GM19455 (cell line): ENCODE measurements around the gene SHISA8.

Experiments used
- ATAC-seq: cut with Tn5 transposase; IDR thresholded peaks from one replicate; pipeline ENCODE4 v1.9.1; 2021; ENCODE audit not compliant: unreplicated experiment

Gene SHISA8

DNA sequence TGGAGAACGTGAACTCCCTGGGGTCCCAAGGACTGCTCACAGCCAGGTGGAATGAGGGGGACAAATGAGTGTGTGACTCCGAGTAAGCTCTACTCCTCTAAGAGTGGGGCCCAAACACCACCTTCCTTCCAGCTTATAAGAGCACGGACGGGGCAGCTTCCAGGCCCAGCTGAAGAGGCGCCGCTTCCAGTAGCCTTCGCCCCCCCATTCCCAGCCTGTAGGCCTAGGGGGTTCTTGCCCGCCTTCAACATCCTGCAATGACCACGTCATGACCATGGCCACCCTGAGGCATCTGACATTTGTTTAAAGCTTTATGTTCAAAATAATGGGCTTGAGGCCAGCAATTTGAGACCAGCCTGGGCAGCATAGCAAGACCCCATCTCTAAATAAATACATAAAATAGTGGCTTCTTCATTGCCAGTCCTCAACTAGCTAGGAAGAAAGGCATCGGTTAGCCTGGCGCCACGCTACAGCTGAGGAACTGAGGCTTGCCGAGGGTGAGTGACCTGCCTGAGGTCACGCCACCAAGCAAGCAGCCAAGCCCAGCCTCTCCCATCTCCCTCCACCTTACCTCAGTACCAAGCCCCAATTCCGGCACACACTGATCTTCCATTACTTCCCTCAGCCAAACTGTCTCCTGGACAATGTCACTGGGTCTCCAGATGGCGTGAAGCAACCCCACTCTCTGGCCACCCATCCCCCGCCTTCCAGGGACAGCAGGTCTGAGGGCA is 19.6 kb upstream of the SHISA8 start:
- no peak for ATAC-seq

DNA sequence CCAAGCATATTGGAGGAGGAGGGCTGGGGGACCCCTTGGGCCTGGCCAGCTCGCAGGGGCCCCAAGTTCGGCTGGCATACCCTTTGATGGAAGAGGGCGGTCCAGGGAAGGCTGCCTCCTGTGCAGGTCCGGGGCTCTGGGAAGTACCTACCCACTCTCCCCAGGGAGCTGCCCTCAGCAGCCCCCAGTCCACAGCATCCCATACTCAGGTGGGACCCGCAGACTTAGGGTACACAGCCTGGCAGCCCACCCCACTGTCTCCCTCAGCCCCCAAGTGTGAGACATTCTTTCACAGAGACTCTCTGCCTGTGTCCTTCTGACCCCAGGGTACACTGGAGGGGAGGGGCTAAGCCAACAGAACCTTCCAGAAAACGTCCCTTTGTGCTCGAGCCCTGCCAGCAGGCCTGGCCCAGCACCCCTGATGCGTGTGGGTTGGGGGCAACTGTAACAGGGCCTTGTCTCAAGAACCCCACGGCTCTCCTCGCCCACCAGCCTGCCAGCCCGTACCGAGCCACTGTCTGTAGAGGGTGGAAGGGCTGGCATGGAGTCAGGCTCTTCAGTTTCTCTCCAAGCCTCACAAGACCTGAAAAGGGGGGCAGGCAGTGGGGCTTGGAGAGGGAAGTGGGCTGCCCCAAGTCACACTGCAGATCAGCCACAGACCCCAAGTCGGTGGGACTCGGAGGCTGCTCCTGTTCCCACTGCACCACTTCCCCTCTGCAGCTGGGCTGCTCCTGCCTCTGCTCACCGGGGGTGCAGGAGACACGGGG is 18.7 kb upstream of the SHISA8 start:
- no peak for ATAC-seq

DNA sequence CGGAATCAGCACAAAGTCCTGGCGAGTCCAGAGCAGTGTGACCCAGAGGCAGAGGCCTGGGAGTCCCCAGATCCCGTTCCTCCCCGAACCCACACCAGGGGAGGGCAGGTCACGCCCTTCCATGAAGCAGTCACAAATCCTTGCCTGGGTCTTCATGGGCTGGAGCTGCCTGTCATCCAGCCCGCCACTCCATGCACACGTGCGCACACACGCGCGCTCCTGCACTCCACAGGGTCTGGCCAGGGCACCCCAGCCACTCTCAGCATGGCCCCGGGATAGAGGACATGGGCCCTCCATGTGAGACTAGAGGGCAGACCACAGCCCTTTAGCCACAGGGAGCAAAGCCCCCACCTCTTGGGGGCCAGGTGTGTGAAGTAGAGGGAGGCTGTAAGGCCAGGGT is 17.5 kb upstream of the SHISA8 start:
- ATAC-seq, result no peak

DNA sequence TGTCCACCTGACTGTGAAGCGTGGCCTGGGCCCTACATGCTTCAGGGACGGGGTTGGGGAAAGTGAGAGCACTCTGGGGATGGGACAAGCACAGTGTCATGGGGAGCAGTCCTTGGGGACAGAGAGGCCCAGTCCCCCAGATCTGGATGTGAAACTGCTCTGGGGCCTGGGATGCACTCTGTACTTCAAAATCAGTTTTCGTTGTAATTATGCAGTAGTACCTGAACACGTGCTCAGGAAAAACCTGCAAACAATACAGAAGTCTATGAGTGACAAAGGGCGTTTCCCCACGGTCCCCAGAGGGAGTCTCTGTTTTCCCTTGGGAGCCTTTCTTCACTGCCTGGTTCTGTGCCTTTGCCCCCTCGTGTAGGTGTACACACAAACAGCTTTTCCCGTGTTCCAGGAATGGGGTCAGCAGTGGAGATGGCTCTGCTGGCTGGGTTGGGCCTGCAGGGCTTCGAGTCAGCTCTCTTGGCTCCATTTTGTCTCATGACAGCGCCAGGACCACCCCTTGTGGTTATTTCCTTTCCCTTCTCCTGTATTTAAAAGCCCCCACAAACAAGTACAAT is 16.9 kb upstream of the SHISA8 start:
- no peak for ATAC-seq

DNA sequence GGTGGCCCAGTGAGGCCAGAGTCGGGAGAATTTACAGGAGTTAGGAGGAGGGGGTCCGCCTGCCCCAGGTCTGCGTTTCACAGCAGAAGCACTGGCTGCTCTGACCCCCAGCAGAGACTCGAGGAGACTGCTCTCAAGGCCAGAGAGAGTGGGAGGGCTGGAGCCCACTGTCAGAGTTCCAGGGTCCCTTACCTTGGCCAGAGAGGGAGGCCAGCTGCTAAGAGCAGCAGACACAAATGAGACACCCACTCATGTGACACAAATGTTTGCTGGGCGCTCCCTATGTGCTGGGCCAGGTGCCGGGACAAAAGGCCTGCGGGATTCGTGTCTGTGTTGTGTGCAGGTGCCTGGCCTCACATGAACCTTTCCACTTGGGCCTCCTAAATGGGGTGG is 14.5 kb upstream of the SHISA8 start:
- ATAC-seq, result no peak

DNA sequence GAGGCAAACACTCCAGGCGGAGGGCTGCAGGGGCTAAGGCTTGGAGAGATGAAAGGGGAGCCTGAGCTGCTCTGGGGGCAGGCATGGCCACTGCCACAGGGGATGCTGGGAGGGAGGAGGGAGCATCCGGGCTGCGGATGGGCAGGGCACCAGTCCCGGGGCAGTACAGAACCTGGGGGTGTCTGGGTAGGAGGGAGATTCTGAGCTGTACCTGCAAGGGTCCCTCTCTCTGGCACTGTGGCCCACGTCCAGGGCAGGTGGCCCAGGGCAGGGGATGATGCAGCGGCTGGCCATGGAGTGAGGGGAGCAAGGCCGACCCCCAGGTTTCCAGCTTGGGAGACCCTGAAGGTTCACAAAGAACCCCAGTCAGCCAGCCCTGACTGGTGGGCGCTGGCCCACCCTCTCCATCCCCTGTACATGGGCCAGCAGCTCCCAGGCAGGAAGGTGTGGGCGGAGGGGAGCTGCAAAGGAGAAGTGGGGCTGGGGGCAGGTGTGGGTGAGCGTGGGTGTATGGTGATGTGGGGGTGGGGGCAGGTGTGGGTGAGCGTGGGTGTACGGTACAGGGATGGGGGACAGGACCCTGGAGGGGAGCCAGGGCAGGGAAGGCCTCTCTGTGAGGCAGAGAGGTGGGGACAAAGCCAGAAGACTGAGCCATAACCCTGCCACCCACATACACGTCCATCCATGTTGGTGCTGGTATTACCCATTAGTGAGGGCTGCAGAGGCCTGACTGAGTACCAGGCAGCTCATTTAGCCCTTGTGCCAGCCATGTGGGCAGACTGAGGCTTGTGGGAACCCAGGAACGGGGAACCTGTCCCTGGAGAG is 13.9 kb upstream of the SHISA8 start:
- ATAC-seq, result no peak

DNA sequence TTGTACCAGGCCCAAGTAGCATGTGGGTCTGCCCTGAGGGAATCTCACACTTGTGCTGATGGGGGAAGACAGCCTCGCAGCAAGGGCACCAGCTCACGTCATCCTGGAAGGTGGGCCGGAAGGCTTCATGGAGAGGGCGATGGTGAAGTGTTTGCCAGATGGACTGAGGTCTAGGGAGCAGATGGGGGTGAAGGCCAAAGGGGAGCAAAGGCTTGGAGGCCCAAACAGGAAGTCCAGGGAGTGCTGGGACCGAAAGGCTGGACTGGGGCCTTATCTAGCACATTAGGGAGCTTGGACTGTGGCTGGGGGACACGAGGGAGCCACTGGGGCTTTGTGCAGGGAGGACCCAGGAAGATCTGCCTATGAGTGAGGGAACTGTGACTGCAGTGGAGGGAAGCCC is 12.9 kb upstream of the SHISA8 start:
- ATAC-seq, result no peak

DNA sequence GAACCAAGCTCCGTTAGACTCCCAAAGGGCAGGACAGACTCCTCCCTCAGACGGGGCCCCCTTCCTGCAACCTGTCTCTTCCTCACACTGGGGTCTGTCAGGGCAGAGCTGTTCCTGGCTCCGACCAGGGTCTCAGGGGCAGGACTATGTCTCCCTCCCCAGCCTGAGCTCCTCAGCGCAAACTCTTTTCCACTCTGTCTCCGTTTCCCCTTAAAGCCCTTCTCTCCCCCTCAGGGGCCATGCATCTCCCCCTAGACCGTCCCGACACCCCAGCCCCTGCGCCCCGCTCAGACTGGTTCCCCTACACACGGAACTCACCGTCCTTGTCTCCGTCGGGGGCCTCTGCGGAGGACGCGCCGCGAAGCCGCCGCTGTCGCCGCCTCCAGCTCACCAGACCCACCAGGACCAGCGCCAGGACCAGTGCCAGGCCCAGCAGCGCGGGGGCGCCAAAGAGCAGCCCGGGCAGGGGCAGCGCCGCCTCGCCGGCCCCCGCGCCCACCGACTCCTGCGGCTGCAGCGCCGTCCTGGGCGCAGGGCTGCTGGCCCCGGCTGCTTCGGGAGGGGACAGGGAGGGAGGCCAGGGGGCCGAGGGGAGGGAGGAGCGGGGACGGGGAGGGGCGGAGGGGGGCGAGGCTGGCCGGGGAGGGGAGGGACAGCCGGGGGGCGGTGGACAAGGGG is 11.0 kb upstream of the SHISA8 start:
- ATAC-seq, result peak; percentile 47

DNA sequence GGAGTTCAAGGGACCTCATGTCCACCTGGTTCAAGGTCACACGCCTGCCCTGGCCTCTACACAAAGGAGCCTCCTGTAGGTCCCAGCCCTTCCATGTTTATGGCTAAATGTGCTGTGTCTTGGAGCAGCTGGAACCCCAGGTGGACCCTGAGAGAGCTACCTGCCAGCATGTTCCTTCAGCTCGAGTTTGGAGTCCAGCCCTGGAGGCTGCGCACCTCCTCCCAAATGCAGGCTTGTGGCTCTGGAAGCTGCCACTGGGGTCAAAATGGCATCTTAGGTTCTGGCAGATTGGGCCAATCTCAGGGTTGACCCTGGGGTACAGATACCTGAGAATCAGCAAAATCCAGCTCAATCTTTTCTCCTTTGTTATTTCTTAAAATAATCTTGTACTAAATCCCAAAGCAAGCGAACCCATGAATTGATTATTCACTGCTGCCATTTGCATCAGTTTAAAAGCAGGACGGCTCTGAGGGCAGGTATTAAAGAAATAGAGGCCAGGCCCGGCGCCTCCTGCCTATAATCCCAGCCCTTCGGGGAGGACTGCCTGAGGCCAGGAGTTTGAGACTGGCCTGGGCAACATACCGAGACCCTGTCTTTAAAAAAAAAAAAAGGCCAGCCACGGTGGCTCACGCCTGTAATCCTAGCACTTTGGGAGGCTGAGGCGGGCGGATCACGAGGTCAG is 8.9 kb upstream of the SHISA8 start:
- no peak for ATAC-seq

DNA sequence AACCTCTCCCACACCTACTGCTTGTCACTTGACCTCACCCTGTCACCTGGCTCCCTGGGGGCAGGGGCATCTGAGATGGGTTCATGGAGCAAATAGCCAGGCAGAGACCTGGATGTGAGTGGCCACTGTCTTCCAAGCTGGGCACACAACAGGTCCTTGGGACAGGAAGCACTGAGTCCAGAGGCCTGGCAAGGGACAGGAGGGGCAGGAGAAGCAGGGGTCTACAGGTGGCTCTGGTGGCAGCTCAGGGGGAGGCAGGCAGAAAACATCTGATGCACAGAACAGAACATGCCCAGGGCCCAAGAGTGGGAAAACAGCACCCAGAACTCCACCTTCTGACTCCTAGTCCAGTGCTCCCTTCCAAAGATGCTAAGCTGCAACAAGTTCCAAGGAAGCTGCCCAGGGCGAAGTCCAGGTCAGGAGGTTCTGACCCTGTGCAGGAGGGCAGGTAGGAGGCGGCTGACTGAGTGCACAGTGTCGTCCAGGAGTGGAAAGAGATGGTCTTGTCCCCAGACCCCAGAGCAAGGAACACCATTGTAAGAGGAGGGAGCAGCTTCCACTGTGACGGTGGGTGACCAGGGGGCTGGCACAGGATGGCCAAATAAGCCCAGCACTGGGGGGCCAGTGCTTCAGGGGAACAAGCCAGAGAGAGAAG is 8.2 kb upstream of the SHISA8 start:
- ATAC-seq, result no peak

DNA sequence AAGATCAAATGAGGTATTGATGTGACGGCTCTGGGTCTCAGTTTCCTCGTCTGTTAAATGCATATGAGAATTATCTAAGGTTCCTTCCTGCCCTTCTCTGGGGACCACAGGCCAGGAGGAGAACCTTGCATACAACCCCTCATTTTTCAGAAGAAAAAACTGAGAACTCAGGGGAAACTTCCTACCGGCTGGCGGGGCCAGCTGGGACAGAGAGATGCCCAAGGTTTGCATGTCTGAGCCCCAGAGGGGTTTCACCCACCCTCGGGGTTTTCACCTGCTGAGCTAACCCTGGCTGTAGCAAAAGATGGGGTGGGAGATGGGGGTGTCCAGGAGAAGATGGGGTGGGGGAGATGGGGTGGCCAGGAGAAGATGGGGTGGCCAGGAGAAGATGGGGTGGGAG is 7.5 kb upstream of the SHISA8 start:
- no peak for ATAC-seq

DNA sequence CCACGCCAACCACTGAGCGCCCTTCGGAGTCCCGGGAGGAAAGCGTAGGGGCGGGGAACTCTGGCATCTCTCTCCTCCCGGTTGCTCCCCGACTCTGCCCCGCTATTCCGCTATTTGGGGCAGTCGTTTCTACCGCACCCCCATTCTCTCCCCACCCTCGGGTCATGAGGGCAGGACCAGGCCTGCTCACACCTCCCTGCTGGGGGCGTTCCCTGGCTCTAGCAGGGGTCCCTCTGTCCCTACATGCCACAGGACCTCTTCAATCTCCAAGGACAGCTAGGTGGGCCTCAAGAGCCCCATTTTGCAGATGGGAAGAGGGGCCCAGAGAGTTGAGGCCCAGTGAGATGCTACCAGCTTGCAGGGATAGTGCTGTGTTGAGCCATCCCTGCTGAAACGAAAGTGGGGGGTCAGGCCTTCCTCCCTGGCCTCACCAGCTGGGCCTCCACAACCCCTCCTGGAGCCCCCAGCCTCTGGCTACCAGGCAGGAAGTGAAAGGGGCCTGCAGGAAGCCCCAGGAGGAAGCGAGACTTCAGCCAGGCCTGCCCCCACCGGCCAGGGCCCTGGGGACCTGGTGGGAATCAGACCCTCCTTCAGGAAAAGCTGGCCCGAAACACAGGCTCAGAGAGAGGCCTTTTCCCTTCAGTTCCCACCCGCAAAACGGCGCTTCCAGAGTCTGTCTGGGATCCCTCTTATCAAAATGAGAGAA is 5.5 kb upstream of the SHISA8 start:
- peak; percentile 25 for ATAC-seq

DNA sequence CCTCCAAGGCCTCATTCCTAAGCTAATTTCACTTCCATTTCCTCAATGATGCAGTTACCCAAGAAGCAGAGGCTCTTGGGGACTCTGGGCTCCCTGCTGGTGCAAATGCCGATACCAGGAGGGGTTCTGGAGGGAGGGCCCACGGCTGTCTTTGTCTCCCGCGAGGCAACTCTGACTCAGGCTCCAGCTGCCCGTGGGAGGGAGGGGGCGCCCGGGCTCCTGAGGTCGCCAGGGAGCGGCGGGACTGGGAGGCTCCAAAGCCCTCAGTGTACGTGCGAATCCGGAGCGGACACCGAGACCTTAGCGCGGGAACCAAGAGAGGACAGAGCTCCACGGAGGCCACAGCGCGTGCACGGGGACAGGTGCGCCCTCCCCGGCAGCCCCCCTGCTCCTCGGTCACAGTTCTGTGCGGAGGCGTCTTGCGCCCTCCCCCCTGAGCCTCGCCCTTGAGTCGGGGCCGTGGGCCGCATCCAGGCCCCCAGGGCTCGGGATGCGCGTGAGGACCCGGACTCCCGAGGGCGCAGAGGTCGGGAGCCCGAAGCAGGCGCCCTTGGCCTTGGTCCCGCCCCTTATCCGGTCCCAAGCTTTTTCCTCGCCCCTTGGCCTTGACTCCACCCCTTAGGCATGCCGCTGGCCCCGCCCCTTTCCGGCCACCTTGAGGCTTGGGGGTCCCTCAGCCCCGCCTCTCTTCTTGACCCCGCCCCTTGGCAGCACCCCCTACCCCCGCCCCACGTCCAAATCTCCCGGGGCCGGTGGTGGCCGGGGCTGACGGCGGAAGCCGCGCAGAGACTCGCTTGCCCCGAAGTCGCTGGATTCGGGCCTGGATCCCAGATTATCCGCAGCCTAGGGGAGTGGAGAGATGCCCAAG is 4.7 kb upstream of the SHISA8 start:
- peak; percentile 35 for ATAC-seq

DNA sequence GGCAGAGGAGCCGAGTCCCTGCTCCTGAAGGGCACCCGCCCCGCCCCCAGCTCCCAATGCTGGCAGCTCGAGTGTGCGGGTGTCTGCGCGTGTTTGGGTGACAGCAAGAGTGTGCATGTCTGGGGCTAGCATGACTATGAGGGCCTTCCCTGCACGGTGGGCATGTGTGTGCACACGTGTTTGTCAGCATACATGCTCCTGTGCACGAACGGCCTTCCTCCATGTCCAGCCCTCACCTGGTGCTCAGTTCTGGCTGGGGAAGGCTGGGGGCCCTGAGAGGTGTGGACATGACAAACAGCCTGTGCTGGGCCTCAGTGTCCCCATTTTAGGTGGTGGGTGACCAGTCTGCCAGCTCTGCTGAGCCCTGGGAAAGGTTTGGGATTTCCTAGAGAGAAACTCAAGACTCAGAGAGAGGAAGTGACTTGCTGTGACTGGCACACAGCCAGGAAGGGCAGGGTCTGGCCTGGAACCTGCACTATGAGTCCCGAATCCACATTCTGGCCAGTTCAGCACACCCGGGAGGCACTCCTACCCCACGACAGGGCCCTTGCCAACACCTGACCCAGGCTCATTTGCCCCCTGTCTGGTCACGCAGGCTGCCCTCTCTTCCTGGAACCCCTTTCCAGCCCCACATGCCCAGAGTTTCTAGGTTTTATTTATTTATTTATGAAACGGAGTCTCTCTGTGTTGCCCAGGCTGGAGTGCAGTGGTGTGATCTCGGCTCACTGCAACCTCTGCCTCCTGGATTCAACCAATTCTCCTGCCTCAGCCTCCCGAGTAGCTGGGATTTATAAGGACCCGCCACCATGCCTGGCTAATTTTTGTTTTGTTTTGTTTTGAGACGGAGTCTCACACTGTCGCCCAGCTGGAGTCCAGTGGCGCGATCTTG is 3.3 kb upstream of the SHISA8 start:
- ATAC-seq, result no peak

DNA sequence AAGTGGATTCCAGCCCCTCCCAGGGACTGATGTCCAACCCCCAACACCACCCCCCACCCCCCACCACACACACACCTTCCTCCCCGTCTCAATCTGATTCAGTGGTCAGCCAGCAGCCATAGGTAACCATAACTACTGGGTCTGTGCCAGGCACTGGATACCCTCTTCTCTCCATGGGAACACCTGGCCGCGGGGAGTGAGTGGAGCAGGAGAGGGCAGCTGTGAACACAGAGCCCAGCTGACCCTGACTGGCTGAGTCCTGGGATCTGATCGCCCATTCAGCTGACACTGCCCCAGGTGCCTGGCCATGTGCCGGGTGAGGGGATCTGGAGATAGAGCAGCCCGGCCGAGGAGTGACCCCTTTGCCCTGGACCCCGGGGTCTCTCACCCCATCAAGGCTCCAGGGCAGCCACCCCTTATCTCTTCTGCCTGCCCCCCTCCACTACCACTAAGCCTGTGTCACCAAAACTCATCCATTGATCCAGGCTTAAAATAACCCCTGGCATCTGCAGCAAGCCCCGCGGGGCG is 2.6 kb upstream of the SHISA8 start:
- no peak for ATAC-seq

DNA sequence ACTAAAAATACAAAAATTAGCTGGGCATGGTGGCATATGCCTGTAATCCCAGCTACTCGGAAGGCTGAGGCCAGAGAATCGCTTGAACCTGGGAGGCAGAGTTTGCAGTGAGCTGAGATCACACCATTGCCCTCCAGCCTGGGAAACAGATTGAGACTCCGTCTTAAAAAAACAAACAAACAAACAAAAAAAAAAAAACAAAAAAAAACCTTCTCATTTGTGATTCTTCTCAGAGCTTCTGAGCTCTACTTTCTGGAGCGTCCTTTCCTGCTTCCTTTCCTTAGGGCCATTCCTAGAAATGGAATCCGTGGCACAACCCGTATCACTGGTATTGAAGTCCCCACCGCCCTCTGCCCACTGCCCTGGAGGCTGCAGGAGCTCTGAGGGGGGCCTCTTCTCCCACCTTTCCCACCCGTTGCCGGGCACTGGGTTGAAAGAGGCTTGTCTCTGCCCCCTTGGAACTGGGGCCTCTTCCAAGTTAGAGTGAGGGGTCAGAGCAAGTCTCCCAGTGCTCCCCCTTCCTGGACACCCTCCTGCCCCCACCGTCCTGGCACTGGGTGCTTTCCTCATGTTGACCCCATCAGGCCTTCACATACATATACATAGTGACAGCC is 2.0 kb upstream of the SHISA8 start:
- ATAC-seq, result no peak
